Measurements from ENCODE around the gene PARP15.

DNA sequence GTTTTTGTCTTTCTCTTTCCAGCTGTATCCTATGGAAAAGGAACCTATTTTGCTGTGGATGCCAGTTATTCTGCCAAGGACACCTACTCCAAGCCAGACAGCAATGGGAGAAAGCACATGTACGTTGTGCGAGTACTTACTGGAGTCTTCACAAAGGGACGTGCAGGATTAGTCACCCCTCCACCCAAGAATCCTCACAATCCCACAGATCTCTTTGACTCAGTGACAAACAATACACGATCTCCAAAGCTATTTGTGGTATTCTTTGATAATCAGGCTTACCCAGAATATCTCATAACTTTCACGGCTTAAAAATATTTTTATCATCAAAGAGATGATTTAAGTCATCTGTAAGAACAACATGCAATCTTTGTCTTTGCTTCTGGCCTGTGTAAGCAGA lies 58.3 kb downstream of the PARP15 start:
- TF ChIP-seq, protein P1, sequence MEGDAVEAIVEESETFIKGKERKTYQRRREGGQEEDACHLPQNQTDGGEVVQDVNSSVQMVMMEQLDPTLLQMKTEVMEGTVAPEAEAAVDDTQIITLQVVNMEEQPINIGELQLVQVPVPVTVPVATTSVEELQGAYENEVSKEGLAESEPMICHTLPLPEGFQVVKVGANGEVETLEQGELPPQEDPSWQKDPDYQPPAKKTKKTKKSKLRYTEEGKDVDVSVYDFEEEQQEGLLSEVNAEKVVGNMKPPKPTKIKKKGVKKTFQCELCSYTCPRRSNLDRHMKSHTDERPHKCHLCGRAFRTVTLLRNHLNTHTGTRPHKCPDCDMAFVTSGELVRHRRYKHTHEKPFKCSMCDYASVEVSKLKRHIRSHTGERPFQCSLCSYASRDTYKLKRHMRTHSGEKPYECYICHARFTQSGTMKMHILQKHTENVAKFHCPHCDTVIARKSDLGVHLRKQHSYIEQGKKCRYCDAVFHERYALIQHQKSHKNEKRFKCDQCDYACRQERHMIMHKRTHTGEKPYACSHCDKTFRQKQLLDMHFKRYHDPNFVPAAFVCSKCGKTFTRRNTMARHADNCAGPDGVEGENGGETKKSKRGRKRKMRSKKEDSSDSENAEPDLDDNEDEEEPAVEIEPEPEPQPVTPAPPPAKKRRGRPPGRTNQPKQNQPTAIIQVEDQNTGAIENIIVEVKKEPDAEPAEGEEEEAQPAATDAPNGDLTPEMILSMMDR (IDR thresholded peaks at IDR 0.05), result no peak
- TF ChIP-seq POLR2A (IDR thresholded peaks at IDR 0.05), result no peak
